Keratinocyte (primary cell): ENCODE data around the gene IL37.

Experiments
- EZH2 ChIP-seq: IDR thresholded peaks from one replicate; pipeline ENCODE4 v1.6.1; 2012; ENCODE audit warnings: inconsistent platforms, mild to moderate bottlenecking, low read length, moderate library complexity
- TF ChIP-seq, protein P1 (sequence below), 3 experiments: IDR thresholded peaks in 1 of 3; conservative IDR thresholded peaks in 1 of 3; optimal IDR thresholded peaks in 1 of 3; 2 replicates in 2 of 3; 3 replicates in 1 of 3; pipeline versions ENCODE3 to v1.5.1; 2011; ENCODE audit warnings: low read length in 3 of 3, mild to moderate bottlenecking in 3 of 3, moderate library complexity in 2 of 3, control low read depth in 1 of 3, inconsistent platforms in 1 of 3; ENCODE audit not compliant: insufficient read depth in 2 of 3; ENCODE audit errors: extremely low read depth in 1 of 3

DNA sequence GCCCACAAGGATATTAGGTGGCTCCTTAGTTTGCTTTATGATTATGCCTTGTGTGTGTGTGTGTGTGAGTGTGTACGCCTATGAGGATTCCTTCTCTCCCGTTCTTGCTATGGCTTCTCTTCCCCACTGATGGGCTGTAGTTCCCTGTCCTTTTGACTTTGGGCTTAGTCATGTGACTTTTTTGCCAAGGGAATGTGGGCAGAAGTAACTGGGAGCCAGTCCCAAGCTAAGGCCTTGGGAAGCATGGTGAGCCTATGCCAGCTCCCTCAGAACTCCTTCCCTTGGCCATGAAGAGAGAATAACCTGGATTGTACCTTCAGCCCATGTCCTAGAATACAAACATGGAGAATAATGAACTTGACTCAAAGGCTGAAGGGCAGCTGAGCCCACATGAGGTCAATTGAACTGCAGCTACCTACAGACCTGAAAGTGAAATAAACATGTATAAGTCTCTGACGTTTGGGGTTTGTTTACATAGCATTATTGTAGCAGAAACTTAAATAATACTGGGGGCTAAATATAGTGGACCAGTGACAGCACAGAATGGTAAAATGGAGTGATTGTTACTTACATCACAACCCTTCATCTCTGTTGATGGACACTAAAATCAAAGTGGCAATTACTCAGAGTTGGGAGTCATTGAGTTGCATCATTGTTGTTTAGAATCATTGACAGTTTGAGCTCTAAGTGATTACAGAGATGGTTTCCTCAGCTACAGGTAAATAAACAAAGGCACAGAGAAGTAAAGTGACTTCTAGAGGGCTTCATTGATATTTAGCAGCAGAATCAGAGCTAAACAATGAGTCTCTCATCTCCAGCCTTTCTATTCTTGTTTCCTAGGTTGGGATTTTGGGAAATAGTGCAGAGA is 51.6 kb downstream of the IL37 start:
- TF ChIP-seq EZH2, result no peak
- TF ChIP-seq, protein P1, sequence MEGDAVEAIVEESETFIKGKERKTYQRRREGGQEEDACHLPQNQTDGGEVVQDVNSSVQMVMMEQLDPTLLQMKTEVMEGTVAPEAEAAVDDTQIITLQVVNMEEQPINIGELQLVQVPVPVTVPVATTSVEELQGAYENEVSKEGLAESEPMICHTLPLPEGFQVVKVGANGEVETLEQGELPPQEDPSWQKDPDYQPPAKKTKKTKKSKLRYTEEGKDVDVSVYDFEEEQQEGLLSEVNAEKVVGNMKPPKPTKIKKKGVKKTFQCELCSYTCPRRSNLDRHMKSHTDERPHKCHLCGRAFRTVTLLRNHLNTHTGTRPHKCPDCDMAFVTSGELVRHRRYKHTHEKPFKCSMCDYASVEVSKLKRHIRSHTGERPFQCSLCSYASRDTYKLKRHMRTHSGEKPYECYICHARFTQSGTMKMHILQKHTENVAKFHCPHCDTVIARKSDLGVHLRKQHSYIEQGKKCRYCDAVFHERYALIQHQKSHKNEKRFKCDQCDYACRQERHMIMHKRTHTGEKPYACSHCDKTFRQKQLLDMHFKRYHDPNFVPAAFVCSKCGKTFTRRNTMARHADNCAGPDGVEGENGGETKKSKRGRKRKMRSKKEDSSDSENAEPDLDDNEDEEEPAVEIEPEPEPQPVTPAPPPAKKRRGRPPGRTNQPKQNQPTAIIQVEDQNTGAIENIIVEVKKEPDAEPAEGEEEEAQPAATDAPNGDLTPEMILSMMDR (optimal IDR thresholded peaks at IDR 0.05 in 1 of 3, IDR thresholded peaks at IDR 0.05 in 1 of 3, conservative IDR thresholded peaks at IDR 0.05 in 1 of 3; ENCODE audit: extremely low read depth in 1 of 3, insufficient read depth in 2 of 3, low read length in 3 of 3), result no peak
